ENCODE data around the gene SREBF2.

SREBF2 gene

DNA sequence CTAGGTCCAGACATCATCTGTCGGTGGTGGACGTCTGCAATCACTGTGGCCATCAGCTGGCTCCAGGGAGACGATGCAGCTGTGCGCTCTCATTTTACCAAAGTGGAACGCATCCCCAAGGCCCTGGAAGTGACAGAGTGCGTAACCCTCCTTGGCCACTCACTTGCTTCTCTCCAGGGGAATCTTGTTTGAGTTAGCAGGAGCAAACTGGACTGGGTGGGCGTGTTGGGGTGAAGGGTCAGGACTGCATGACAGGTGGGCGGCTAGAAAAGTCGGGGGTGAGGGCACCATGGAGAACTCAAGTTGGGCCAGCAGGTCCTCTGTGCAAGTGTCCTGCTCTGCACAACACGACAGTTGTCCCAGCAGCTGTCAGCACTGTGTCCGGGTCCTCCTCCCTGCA is 65.7 kb downstream of the SREBF2 start:
- Histone ChIP-seq H3K9ac (ENCODE audit: low read length) (no peak overlapping the region), H2AFZ (ENCODE audit: low read depth, low read length) (no peak overlapping the region), H3K4me1 (ENCODE audit: low read length) (no peaks in the 10 kb centered on the region), H3K36me3 (replicated peaks; ENCODE audit: low read depth, low read length) (peaks cover 85% of the 10 kb centered on the region), H3K27ac (ENCODE audit: low read length) (no peak overlapping the region), H3K4me3 (ENCODE audit: low read length) (no peak overlapping the region), H3K9me3 (ENCODE audit: insufficient read depth, low read length) (no peaks in the 10 kb centered on the region), H3K4me2 (ENCODE audit: low read length) (no peak overlapping the region), H3K27me3 (ENCODE audit: low read depth, low read length) (no peaks in the 10 kb centered on the region), H4K20me1 (ENCODE audit: insufficient read depth, low read length) (peaks cover 22% of the 10 kb centered on the region), H3K79me2 (ENCODE audit: low read length) (no peaks in the 10 kb centered on the region)
- TF ChIP-seq, protein P1, sequence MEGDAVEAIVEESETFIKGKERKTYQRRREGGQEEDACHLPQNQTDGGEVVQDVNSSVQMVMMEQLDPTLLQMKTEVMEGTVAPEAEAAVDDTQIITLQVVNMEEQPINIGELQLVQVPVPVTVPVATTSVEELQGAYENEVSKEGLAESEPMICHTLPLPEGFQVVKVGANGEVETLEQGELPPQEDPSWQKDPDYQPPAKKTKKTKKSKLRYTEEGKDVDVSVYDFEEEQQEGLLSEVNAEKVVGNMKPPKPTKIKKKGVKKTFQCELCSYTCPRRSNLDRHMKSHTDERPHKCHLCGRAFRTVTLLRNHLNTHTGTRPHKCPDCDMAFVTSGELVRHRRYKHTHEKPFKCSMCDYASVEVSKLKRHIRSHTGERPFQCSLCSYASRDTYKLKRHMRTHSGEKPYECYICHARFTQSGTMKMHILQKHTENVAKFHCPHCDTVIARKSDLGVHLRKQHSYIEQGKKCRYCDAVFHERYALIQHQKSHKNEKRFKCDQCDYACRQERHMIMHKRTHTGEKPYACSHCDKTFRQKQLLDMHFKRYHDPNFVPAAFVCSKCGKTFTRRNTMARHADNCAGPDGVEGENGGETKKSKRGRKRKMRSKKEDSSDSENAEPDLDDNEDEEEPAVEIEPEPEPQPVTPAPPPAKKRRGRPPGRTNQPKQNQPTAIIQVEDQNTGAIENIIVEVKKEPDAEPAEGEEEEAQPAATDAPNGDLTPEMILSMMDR (IDR thresholded peaks at IDR 0.05; ENCODE audit: low read depth, low read length), result no peak
- no peak for TF ChIP-seq EZH2phosphoT487 (IDR thresholded peaks at IDR 0.05; ENCODE audit: low read depth)

DNA sequence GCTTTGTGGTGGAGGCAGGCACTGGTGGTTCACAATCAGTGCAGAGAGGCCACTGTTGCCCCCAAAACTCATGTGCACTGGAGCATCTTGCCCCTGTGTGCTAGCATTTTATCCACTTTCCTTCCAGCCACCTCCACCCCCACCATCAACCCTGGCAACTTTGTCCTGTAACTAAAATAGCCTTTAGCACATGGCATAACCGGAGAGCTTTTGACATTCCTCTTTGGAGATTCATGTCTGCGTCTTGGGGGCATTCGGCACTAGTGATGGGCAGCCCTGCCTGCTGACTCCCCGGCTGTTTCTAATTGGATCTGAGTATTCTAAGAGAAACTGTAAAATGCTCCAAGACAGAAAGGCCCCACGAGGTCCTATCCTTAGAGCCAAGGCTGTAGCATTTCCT is 66.2 kb downstream of the SREBF2 start:
- Histone ChIP-seq H3K27ac (ENCODE audit: low read length) (no peak overlapping the region), H3K4me3 (ENCODE audit: low read length) (no peak overlapping the region), H3K9me3 (ENCODE audit: insufficient read depth, low read length) (no peaks in the 10 kb centered on the region), H3K27me3 (ENCODE audit: low read depth, low read length) (no peaks in the 10 kb centered on the region), H3K9ac (ENCODE audit: low read length) (no peak overlapping the region), H3K79me2 (ENCODE audit: low read length) (no peaks in the 10 kb centered on the region), H3K4me1 (ENCODE audit: low read length) (no peaks in the 10 kb centered on the region), H3K4me2 (ENCODE audit: low read length) (no peak overlapping the region), H3K36me3 (replicated peaks; ENCODE audit: low read depth, low read length) (peaks cover 85% of the 10 kb centered on the region), H4K20me1 (ENCODE audit: insufficient read depth, low read length) (peaks cover 22% of the 10 kb centered on the region), H2AFZ (ENCODE audit: low read depth, low read length) (no peak overlapping the region)
- TF ChIP-seq, protein P1 (IDR thresholded peaks at IDR 0.05; ENCODE audit: low read depth, low read length), result no peak
- TF ChIP-seq EZH2phosphoT487 (IDR thresholded peaks at IDR 0.05; ENCODE audit: low read depth), result no peak

DNA sequence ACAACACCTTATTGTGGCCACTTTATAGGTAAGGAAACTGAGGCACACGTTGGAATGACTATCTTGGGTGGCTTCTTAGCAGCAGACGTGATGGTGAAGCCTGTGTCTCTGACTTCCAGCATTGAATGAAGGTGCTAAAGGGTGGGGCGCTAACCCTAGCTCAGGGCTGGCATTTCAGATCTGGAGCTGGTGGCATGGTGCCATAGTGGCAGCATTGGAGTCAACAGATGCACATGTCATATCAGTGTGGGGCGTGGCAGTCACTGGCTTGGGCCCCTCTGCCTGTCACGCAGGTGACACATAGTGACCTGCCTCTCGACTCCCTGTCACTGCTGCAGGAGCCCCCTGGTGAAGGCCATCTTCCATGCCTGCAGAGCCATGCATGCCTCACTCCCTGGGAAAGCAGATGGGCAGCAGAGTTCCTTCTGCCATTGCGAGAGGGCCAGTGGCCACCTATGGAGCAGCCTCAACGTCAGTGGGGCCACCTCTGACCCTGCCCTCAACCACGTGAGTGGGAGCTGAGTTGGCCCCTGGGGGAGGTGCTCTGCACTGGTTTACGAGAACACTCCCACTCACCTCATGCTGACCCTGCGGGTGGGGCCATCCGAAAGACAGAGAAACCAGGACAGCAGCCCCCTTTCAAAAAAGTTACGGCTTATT is 67.2 kb downstream of the SREBF2 start:
- Histone ChIP-seq H3K4me2 (ENCODE audit: low read length) (no peak overlapping the region), H3K9ac (ENCODE audit: low read length) (no peak overlapping the region), H3K4me1 (ENCODE audit: low read length) (no peaks in the 10 kb centered on the region), H3K36me3 (replicated peaks; ENCODE audit: low read depth, low read length) (peaks cover 87% of the 10 kb centered on the region), H3K79me2 (ENCODE audit: low read length) (no peaks in the 10 kb centered on the region), H3K27ac (ENCODE audit: low read length) (no peak overlapping the region), H2AFZ (ENCODE audit: low read depth, low read length) (no peak overlapping the region), H3K4me3 (ENCODE audit: low read length) (no peak overlapping the region), H3K27me3 (ENCODE audit: low read depth, low read length) (no peaks in the 10 kb centered on the region), H4K20me1 (ENCODE audit: insufficient read depth, low read length) (peaks cover 26% of the 10 kb centered on the region), H3K9me3 (ENCODE audit: insufficient read depth, low read length) (no peaks in the 10 kb centered on the region)
- TF ChIP-seq, protein P1 (IDR thresholded peaks at IDR 0.05; ENCODE audit: low read depth, low read length), result no peak
- no peak for TF ChIP-seq EZH2phosphoT487 (IDR thresholded peaks at IDR 0.05; ENCODE audit: low read depth)

DNA sequence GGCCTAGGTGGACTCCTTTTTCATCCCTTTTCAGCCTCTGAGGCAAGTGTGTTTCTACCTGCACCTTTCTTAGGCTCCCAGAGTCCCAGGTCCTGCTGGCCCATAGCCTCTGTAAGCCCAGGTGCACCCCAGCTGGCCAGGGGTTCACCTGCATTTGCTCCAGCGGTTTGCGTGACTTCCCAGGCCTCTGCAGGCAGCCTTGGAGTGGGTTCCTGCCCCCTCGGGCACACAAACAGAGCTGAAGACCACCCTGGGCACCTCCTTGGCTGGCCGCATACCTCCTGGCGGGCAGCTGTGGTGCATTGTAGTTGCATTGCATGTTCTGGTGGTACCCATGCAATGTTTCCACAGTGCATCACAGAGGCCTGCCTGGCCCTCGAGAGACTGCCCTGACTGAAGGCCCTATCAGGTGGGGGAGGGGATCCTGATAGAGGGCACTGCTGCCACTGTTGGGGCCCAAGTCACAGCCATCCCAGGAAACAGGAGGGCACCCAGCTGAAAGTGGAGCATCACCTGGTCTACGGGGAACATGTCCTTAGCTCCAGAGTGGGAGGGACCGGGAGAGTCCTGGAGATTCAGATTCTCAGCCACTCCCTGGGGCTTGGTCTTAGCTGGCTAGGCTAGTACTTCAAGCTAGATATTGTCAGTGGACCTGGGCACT is 67.9 kb downstream of the SREBF2 start:
- Histone ChIP-seq H3K9ac (ENCODE audit: low read length) (no peak overlapping the region), H2AFZ (ENCODE audit: low read depth, low read length) (no peak overlapping the region), H3K9me3 (ENCODE audit: insufficient read depth, low read length) (no peaks in the 10 kb centered on the region), H3K79me2 (ENCODE audit: low read length) (no peaks in the 10 kb centered on the region), H3K4me3 (ENCODE audit: low read length) (no peak overlapping the region), H4K20me1 (ENCODE audit: insufficient read depth, low read length) (peaks cover 27% of the 10 kb centered on the region), H3K27me3 (ENCODE audit: low read depth, low read length) (no peaks in the 10 kb centered on the region), H3K4me2 (ENCODE audit: low read length) (no peak overlapping the region), H3K4me1 (ENCODE audit: low read length) (no peaks in the 10 kb centered on the region), H3K27ac (ENCODE audit: low read length) (no peak overlapping the region), H3K36me3 (replicated peaks; ENCODE audit: low read depth, low read length) (peaks cover 91% of the 10 kb centered on the region)
- TF ChIP-seq EZH2phosphoT487 (IDR thresholded peaks at IDR 0.05; ENCODE audit: low read depth), result no peak
- TF ChIP-seq, protein P1 (IDR thresholded peaks at IDR 0.05; ENCODE audit: low read depth, low read length), result no peak
